K562 (cell line): ENCODE data around the gene SET. TPM values are rescaled to one million over a fixed set of nuclear protein-coding genes. Genes with fewer than 3 reads are reported as not detected.

Source experiments
- CBFA2T3 ChIP-seq: fragments of 450-650 bp; IDR thresholded peaks from 2 replicates; pipeline ENCODE4 v1.6.1; 2017
- E2F1 ChIP-seq: sonication (generic); formaldehyde crosslinking; IDR thresholded peaks from 2 replicates; pipeline ENCODE4 v1.8.1; 2023; ENCODE audit warnings: mild to moderate bottlenecking, missing genetic modification reagents, moderate library complexity
- ELF1 ChIP-seq: fragments of 200-800 bp; sonication (Bioruptor generic); IDR thresholded peaks from 2 replicates; pipeline ENCODE4 v1.6.1; 2016; ENCODE audit warnings: missing genetic modification characterization, missing compliant biosample characterization
- EWSR1 ChIP-seq: fragments of 450-650 bp; IDR thresholded peaks from 2 replicates; pipeline ENCODE4 v1.6.1; 2018; ENCODE audit warnings: borderline replicate concordance, mild to moderate bottlenecking, low read depth, moderate library complexity; ENCODE audit not compliant: partially characterized antibody
- HDAC8 ChIP-seq: fragments of 450-650 bp; IDR thresholded peaks from 2 replicates; pipeline ENCODE4 v1.6.1; 2016; ENCODE audit warnings: mild to moderate bottlenecking, missing genetic modification characterization, moderate library complexity, missing compliant biosample characterization
- L3MBTL2 ChIP-seq: fragments of 450-650 bp; IDR thresholded peaks from 2 replicates; pipeline ENCODE4 v1.6.1; 2016; ENCODE audit warnings: mild to moderate bottlenecking, moderate library complexity
- PATZ1 ChIP-seq: fragments of 250-450 bp; sonication (Bioruptor Pico); IDR thresholded peaks from 2 replicates; pipeline ENCODE4 v1.5.0; 2020; ENCODE audit warnings: mild to moderate bottlenecking, borderline replicate concordance
- POLR3A ChIP-seq: IDR thresholded peaks from 2 replicates; pipeline ENCODE4 v1.6.1; 2011; ENCODE audit warnings: borderline replicate concordance, mild to moderate bottlenecking, moderate library complexity; ENCODE audit not compliant: insufficient read length, insufficient read depth; ENCODE audit errors: extremely low read depth
- RAD51 ChIP-seq: fragments of 450-650 bp; IDR thresholded peaks from 2 replicates; pipeline ENCODE4 v1.7.1; 2016; ENCODE audit warnings: low read depth, mild to moderate bottlenecking, borderline replicate concordance
- SIN3B ChIP-seq: fragments of 450-650 bp; IDR thresholded peaks from 2 replicates; pipeline ENCODE4 v1.6.1; 2017; ENCODE audit warnings: low read depth, mild to moderate bottlenecking, moderate library complexity
- SMAD2 ChIP-seq: fragments of 150-350 bp; IDR thresholded peaks from 2 replicates; pipeline ENCODE4 v1.6.1; 2014; ENCODE audit warnings: low read depth, mild to moderate bottlenecking, low read length
- SMAD4 ChIP-seq: fragments of 250-450 bp; sonication (Bioruptor Pico); conservative IDR thresholded peaks from 2 replicates; pipeline ENCODE4 v1.8.0; 2021; ENCODE audit warnings: inconsistent platforms, mild to moderate bottlenecking, moderate library complexity
- TAF9B ChIP-seq: fragments of 450-650 bp; IDR thresholded peaks from 2 replicates; pipeline ENCODE4 v1.6.1; 2018; ENCODE audit warnings: mild to moderate bottlenecking; ENCODE audit not compliant: partially characterized antibody
- ZNF134 ChIP-seq: fragments of 250-450 bp; sonication (Bioruptor Pico); conservative IDR thresholded peaks from 2 replicates; pipeline ENCODE4 v1.4.0; 2020
- polyA plus RNA-seq, 8 experiments: library from polyadenylated mRNA; depleted of rRNA in 4 of 8; stranded (reverse) in 5 of 8; unstranded in 3 of 8; fragments of >200 nt; fragmentation: Nextera tagmentation in 2 of 8; fragmentation: Illumina TruSeq in 1 of 8; extraction: Ambion mirVana in 2 of 8; extraction: Trizol in 1 of 8; gene quantifications; 2 replicates each; pipeline versions ENCODE4 v1.2.1 to v1.2.3, GENCODE V29; 2011 to 2014; ENCODE audit warnings: inconsistent platforms in 1 of 8, missing spikeins in 1 of 8
- total RNA-seq, 7 experiments: library from RNA; depleted of rRNA in 6 of 7; stranded (reverse); fragments of >200 nt in 6 of 7; fragmentation: Illumina TruSeq in 2 of 7; extraction: Trizol in 2 of 7; gene quantifications; 2 replicates each; pipeline versions ENCODE4 v1.2.1 to v1.2.3, GENCODE V29; 2011 to 2021; ENCODE audit warnings: low replicate concordance in 1 of 7
- TF ChIP-seq, protein P1 (sequence below): fragments of 250-450 bp; sonication (Bioruptor Pico); IDR thresholded peaks from 2 replicates; pipeline ENCODE4 v1.8.0; 2021; ENCODE audit warnings: mild to moderate bottlenecking, moderate library complexity
- TF ChIP-seq, protein P2 (sequence below): fragments of 150-350 bp; IDR thresholded peaks from 2 replicates; pipeline ENCODE4 v1.6.1; 2014; ENCODE audit warnings: low read depth, mild to moderate bottlenecking, low read length, borderline replicate concordance
- TF ChIP-seq, protein P3 (sequence below): fragments of 450-650 bp; formaldehyde crosslinking; IDR thresholded peaks from 2 replicates; pipeline ENCODE4 v1.4.0; 2020; ENCODE audit warnings: mild to moderate bottlenecking, moderate library complexity

Gene SET
- total and polyA plus RNA-seq, 9 of the 15 experiments (the other 6 are each of a cell fraction or from before 2014, with no cell fraction given), result 404 to 1,447 (median 907) TPM

DNA sequence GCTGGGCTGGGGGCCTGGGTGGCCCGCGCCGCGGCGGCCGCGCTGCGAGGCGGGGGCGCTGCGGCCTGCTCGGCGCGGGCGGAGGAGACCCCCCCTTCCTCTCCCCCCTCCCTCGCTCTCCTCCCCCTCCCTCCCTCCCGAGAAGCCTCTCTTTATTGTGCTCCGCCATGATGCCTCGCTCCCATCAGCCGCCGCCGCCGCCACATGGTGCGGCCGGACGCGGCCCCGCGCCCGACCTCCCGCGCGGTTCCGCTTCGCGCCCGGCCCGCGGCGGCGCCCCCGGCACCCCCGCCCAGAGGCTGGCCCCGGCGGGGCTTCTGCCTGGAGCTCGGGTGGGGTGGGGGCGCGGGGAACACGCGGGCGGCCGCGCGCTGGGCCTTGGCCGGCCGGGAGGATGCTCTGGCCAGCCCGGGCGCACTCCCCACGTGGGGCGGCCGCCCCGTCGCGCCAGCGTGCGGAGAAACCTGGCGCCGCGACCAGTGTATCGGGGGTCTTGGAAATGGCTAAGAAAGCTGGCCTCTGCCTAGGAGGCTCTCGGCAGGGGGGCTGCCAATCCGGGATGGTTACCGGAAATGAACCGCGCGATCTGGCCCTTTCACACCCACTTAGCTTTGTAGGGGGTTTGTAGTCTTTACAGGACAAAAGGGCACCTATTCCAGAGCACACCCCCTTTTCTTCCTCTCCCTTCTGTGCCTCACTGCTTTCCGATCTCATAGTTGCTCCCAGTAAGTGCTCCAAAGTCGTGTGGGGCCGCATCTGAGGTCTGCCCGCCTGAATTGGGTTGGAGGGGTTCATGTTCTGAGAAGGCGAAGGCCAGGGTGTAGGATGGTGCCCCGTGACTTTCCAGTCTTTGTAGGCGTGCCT, 1.0 kb downstream of the SET start (continued):
- peak; percentile 52; the same call in 1 of the 2 replicates for TF ChIP-seq E2F1 (CRISPR knock-in tag)
- TF ChIP-seq CBFA2T3, result no peak
- TF ChIP-seq HDAC8 (tag), result 0 out of 2 replicates have a peak, but pooled peaks have one; percentile 33
- no peak for TF ChIP-seq SIN3B
- TF ChIP-seq EWSR1, result no peak
- TF ChIP-seq, protein P1, sequence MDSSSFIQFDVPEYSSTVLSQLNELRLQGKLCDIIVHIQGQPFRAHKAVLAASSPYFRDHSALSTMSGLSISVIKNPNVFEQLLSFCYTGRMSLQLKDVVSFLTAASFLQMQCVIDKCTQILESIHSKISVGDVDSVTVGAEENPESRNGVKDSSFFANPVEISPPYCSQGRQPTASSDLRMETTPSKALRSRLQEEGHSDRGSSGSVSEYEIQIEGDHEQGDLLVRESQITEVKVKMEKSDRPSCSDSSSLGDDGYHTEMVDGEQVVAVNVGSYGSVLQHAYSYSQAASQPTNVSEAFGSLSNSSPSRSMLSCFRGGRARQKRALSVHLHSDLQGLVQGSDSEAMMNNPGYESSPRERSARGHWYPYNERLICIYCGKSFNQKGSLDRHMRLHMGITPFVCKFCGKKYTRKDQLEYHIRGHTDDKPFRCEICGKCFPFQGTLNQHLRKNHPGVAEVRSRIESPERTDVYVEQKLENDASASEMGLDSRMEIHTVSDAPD, result no peak
- no peak for TF ChIP-seq TAF9B
- TF ChIP-seq SMAD2, result no peak
- TF ChIP-seq, protein P2, sequence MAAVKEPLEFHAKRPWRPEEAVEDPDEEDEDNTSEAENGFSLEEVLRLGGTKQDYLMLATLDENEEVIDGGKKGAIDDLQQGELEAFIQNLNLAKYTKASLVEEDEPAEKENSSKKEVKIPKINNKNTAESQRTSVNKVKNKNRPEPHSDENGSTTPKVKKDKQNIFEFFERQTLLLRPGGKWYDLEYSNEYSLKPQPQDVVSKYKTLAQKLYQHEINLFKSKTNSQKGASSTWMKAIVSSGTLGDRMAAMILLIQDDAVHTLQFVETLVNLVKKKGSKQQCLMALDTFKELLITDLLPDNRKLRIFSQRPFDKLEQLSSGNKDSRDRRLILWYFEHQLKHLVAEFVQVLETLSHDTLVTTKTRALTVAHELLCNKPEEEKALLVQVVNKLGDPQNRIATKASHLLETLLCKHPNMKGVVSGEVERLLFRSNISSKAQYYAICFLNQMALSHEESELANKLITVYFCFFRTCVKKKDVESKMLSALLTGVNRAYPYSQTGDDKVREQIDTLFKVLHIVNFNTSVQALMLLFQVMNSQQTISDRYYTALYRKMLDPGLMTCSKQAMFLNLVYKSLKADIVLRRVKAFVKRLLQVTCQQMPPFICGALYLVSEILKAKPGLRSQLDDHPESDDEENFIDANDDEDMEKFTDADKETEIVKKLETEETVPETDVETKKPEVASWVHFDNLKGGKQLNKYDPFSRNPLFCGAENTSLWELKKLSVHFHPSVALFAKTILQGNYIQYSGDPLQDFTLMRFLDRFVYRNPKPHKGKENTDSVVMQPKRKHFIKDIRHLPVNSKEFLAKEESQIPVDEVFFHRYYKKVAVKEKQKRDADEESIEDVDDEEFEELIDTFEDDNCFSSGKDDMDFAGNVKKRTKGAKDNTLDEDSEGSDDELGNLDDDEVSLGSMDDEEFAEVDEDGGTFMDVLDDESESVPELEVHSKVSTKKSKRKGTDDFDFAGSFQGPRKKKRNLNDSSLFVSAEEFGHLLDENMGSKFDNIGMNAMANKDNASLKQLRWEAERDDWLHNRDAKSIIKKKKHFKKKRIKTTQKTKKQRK, result no peak
- no peak for TF ChIP-seq ZNF134 (CRISPR knock-in tag)
- no peak for TF ChIP-seq ELF1 (tag)
- TF ChIP-seq, protein P3, sequence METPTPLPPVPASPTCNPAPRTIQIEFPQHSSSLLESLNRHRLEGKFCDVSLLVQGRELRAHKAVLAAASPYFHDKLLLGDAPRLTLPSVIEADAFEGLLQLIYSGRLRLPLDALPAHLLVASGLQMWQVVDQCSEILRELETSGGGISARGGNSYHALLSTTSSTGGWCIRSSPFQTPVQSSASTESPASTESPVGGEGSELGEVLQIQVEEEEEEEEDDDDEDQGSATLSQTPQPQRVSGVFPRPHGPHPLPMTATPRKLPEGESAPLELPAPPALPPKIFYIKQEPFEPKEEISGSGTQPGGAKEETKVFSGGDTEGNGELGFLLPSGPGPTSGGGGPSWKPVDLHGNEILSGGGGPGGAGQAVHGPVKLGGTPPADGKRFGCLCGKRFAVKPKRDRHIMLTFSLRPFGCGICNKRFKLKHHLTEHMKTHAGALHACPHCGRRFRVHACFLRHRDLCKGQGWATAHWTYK (CRISPR knock-in tag), result no peak
- TF ChIP-seq L3MBTL2, result no peak
- TF ChIP-seq SMAD4, result peak; percentile 52; the same call in 1 of the 2 replicates
- no peak for TF ChIP-seq RAD51
- no peak for TF ChIP-seq PATZ1
- no peak for TF ChIP-seq POLR3A
